Left cardiac atrium (tissue), 4 donors: ENCODE data around the gene NFIA. TPM values are rescaled to one million over a fixed set of nuclear protein-coding genes. Genes with fewer than 3 reads are reported as not detected.
"Not testable (repeated sequence)": the region's sequence is repeated elsewhere in the genome, so short reads cannot be mapped to it uniquely, and the experiment has no call there.

Source experiments
- ATAC-seq, 2 donors: fragments of 200-7000 bp; cut with Tn5 transposase; one replicate each; pipeline ENCODE4 v1.9.1; 2020; ENCODE audit warnings: mild to moderate bottlenecking in 2 of 2, moderate library complexity in 2 of 2
- DNase-seq: peaks from one replicate; pipeline ENCODE4 v3.0.0-alpha.2; 2020
- intact Hi-C, 2 donors: fragments of 100-400 bp; cut with DNase I; formaldehyde crosslinking; loops; one replicate each; pipeline versions ENCODE4 v1.14.1 to v1.15.1; 2022 to 2023
- total RNA-seq, 2 donors: library from RNA; stranded (reverse); fragmentation: NEBNext Ultra II Directional; extraction: Animal tissue kit (Norgen Biotek cat#: 25700); gene quantifications; one replicate each; pipeline ENCODE4 v1.2.1, GENCODE V29; 2021
- donor health status: DM: no; HTN: yes; CAD: no.
- donor health status: DM: no; HTN: yes; CAD: no; lungs with severe emphysema.
- donor health status: DM: yes; HTN: yes; CAD: no.
- donor health status: Dilated cardiomyopathy.

Gene NFIA
- total RNA-seq, 2 donors from 2014 or later = 94.1 to 97.8 TPM

DNA sequence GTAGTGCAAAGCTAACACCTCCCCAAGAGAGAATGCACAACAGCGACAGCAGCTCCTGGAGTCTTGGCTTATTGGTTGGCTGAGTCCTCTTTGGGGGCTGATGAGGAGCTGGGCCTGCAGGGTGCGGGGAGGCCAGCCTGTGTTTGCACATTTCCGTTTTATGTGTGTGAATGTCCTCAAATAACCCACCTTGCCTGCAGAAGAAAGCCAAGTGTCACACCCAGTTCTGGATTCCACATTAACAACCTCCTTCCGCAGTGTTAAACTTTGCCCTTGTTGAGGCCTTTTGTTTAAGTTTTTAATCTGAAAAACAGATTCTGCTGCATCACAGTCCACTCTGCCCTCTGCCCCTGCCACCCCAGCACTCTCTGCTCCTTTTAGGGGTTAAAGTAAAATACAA, 368.1 kb downstream of the NFIA start:
- DNase-seq (peak; percentile 65), ATAC-seq (peak; percentile 20 to 27)
- intact Hi-C loops = loop anchor here (5.0 to 10.0 kb wide), 4 partner anchors 113 to 476 kb away; no protein-coding TSS in a partner anchor

DNA sequence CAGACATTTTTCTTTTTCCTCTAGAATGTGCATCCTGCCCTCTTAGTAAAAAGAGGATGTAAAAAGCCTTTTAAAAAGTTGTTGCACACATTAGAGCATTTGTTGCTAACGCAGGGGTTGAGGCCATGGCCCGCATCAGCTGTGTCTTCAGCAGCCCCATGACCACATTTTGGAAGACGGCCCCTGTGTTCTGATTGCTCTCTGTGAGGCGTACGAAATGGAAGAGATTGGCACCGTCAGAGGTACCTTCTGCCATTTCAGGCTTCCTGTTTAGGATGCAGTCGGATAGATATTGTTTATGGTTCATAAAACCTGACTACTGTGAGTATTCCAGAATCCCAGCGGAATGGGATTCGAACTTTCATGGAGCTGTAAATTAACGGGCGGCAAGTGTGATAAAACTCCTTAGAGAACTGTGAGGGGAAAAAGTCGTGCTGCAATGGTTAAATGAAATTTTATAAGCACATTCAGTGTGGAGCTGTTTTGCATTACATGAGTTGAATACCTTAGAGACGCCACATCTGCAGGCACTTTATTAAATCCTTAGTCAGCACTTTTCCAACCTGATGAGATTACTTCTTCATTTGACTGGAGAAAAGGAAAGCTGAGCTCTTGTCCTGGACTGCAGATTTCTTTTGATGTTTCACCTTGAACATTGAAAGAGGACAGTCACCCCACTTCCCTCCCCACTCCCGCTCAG, 368.7 kb downstream of the NFIA start:
- intact Hi-C loops = loop anchor here (5.0 to 10.0 kb wide), 4 partner anchors 114 to 476 kb away; no protein-coding TSS in a partner anchor
- DNase-seq (no peak), ATAC-seq (no peak)

DNA sequence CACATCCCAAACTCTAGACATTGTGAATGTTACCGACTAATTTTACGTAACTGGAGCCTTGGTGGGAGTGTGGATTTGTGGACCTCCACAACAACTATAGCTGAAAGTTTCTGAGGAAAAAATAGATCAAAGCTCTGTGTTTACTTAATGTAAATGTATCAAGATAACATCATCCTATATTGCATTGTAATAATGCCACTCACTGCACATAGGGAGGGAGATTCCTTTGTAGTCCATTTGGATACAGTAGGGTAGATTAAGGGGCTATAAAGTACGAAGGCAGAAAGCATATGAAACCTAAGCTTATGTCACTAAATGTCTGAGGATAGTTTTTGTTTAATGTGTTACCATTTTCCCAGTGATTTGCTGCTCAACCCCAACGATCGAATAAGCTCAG, 369.2 kb downstream of the NFIA start:
- DNase-seq (no peak), ATAC-seq (no peak)
- intact Hi-C loops = loop anchor here (5.0 to 10.0 kb wide), 4 partner anchors 114 to 477 kb away; no protein-coding TSS in a partner anchor

DNA sequence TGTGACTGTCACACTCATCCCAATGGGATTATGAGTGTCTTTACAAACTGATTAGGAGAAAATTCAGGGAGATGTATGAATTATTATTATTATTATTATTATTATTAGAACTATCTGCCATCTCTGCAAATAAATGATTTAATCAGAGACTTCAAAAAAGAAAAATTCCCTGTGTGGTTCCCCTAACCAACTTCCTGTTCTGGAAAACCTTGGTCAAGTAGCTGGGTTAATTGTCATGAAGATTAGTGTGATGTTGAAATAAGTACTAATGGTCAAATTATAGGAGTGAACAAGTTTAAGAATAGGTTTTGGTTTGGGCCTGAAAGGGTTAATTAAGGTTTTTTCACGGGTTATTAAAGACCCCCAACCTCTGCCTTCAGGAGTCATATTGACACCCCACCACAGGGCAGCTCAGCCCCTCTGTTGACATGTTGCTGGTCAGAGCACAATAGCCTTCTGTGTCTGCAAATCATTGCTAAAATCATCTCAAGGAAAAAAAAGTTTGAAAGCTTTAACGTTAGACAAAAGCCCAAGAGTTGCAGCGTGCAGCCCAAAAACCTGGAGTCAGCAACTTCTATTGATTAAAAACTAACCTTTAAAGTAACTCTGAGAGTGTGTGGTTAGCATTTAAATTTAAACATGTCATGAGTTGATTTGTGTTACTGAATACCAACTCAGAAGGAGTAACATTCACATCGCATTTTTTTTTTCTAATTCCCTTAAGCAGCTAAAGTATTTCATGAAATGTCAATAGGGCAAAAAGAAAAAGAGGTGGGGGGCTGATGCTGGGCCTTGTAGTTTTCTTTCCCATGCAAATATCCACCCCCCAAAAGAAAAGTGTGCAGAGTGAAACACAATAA, 370.0 kb downstream of the NFIA start:
- intact Hi-C loops = loop anchor here (2.0 to 10.0 kb wide), 5 partner anchors 115 to 478 kb away; no protein-coding TSS in a partner anchor
- DNase-seq = no peak
- no peak for ATAC-seq

DNA sequence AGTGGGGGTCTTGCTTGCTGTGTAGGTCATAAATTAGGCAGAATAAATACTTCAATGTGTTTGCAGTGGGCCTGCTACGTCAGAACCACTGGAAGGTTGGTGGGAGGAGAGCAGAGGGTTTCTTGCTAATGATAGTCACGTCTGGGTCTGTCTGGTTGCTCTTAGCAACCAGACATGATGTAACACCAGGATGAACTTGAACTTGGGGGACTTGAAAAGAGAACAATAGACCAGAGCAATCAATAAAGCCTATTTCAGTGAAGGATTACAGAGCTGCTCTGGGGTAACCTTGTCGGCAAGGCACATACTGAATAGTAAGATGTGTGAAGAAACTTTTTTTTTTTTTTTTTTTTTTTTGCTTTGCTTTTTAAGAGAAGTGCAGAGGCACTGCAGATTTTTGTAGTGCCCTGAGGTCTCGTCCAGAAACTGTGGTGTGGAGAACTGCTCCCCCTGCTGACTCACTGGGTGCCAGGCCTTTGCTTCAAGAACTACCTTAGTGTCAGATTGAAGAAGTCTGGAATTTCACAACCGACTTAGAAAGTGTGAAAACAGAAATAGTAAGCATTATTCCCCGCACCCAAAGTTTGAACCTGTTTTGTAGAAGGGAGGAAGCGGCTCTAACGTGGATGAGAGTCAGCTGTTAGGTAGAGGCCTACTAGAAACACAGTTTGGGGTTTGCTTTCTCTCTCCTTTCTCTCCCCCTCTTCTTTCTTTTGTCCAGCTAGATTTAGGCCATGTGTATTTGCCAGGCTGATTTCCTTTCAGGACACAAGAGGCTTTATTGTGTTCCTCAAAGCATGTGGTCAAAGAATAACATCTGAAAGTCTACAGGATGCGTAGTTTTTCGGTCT, 371.0 kb downstream of the NFIA start:
- peak; percentile 90 for DNase-seq
- intact Hi-C loops = loop anchor here (2.0 to 10.0 kb wide), 5 partner anchors 116 to 479 kb away; no protein-coding TSS in a partner anchor

DNA sequence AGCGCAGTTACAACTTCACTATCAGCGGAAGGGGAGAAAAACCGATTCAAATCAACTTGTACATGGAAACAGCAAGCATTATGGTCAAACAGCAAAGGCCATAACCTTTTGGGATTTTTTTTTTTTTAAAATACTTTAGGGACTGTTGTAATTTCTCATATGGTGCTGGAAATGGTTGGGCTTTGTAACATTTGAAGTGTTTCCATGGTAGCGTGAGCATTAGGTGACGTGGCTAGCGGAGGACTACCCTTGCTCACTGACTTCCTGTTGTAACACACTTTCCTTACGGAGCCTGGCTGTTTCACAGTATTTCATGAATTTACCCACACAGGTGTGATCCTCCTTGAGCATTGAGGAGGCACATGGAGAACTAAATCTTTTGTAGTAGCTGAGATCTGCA, 373.0 kb downstream of the NFIA start:
- intact Hi-C loops = loop anchor here (10.0 kb wide), 3 partner anchors 251 to 481 kb away; no protein-coding TSS in a partner anchor
- no peak for DNase-seq
- no peak for ATAC-seq

More for the DNA sequence above, 371.0 kb downstream of the NFIA start:
- ATAC-seq = peak; percentile 67 to 88

DNA sequence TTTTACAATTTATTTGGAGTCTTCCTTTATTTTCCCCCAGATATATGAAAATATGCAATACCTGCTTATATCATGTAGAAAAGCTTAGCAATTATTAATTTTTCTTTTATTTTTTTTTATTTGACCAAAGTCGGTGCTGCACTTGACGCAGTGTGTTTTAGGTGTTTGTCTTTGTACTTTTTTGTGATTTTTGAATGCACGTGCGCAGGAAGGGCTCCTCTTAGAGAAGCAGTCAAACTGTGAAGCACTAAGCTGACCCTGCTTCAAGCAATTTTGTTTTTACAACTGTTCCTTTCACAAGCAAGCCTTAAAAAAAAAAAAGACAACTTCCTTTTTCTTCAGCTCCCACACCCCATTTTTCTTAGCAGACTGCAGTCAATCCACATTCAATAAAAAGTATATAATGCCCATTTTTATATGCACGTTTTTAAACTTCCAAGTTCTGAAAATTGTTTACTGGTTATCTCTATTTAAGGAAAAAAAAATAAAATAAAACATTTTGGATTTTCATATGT, 375.2 kb downstream of the NFIA start:
- ATAC-seq = no peak
- intact Hi-C loops = loop anchor here (10.0 kb wide), 3 partner anchors 253 to 483 kb away; no protein-coding TSS in a partner anchor
- no peak for DNase-seq

DNA sequence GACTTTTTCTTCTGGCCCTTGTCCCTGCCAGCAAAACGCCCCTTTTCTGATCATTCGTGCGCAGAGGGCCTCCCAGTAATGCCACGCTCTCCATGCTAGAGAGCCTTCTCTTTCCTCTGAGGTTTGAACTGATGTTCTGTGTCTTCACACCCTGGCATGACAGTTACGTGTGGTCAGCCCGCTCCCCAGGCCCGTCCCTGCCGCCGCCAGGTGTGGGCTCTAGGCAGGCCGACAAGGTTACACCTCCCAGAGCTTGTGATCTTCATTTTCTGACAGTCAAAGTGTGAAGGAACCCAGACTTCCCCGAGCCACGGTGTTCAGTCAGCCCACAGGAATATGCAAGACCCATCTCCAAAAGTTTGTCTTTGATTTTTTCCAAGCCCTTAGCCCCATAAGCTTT, 377.0 kb downstream of the NFIA start:
- intact Hi-C loops = loop anchor here (10.0 kb wide), 3 partner anchors 255 to 485 kb away; no protein-coding TSS in a partner anchor
- ATAC-seq (no peak), DNase-seq (no peak)

DNA sequence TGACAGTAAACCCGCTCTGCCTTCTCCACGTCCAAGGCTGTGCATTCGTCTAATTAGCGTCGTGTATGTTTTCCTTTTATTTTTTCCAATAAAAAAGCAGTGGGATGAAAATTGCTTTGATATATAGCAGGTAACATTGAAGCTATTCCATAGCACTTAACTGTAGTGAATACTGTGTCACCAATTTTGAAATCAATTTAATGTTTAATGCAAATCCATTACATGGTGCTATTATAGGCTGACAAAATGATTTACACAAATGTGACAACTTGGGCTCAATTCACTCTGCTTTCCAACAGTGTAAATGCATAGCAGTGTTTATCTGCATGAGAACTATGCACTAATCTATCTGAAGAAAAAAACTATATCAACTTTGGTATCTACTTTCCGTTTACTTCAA, 377.8 kb downstream of the NFIA start:
- DNase-seq = no peak
- intact Hi-C loops = no loop called here

DNA sequence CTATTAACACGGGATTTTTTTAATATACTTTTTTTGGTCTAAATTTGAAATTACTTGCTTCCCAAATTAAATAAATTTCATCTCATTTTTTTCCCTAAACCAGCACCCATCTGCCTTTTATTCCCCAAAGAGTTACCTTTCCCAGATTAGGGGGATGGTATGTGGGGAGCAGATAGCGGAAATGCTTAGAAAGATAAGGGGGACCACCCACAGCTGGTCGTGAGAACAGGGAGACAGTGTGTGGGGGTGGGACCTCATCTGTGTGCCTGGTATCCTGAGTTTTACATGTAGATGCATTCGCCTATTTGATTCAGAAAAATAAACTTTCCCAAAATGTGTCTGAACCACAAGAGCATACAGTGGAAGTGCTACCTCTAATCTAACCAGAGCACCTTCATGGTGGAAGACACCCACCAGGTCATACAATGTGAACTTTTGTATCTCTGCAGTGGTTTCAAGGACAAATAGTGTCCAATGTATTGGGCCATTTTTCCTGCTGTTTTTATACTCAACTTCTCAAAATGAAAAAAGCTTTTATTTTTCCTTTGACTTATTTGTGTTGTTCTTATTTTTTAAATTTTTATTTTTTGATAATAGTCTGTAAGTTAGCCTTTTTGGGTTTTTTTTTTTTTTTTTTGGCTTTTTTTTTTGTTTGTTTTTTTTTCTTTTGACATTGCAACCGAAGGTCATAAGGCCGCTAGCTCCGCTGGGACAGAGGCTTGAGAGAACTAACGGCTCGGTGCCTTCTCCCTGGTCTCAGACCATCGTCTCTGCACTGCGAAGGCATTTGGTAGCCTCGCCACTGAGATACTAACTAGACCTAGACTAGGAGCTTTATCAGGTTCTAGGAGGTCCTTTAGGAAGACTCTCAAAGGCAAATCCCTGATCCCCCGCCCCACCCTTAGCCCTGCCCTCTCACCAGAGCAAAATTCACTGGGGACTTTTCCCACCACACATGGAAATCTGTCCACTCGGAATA, 379.3 kb downstream of the NFIA start:
- DNase-seq (no peak), ATAC-seq (no peak)
- intact Hi-C loops = no loop called here

More for the DNA sequence above, 377.8 kb downstream of the NFIA start:
- no peak for ATAC-seq

DNA sequence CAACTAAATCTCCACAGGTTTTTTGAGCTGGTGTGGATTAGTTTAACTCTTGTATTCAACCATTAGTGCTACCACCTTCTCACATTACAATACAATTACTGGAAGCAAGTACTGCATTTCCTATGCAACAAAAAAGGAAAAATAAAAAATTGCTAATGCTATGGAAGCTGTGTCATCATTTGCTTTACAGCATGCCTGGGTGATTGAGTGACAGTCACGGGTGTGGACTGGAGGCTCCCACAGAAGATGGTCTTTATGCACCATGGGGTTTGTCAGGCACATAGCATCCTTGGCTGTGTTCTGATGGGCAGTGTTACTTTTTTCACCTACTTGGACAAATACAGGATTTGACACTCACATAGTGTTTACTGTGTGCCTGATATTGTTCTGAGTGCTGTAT, 380.3 kb downstream of the NFIA start:
- DNase-seq = no peak
- intact Hi-C loops = no loop called here
- ATAC-seq = no peak

DNA sequence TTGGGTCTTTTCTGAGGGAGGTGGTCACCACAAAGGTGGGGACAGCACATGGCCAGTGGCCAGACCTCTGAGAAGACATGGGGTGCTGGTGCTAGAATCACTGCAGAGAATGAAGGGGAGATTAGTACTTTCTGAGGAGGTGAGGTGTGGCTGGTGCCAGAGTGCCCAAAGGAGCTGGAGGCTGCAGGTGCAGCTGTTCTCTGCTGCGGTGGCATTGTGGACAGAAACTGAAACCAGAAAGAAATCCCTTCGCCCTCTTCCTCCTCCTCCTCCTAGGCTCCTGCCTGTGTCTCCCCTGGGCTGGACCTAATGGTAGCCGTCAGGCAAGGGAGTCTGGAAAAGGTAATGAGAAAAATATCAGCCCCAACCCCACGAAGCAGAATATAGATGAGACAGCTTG, 380.9 kb downstream of the NFIA start:
- DNase-seq = no peak
- ATAC-seq = no peak
- intact Hi-C loops = no loop called here

DNA sequence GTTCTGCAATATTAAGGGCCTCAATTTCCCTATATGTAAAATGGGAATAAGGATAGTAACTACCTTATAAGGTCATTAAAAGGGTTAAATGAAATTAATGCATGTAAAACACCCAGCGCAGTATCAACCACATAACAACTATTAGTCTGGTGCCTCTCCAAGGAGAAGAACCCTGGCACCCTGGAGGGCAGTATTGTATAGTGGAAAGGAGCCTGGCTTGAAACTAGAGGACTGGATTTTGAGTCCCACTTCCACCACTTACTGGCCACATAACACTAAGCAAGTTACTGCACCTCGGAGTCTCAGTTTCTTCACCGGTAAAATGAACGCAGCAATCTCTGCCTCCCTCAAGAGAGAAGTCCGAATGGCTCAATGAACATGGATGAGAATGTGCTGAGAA, 385.5 kb downstream of the NFIA start:
- DNase-seq, ATAC-seq, intact Hi-C loops: not testable (repeated sequence)

DNA sequence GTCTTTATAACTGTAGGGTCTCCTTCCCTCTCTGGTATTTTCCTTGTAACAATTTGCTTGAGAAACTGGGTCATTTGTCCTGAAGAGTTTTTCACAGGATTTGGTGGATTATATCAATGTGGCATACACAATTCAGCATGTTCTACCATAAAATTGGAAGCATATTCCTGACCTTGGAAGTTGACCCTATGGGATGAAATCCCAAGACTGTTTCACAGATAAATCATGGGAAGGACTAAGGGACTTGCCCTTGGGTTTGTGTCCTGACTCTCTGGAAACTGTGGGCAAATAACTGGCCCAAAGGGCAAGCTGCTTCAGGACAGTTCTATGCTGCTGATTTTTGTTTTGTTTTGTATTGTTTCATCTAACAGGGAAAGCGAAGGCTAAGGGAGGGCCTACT, 387.0 kb downstream of the NFIA start:
- intact Hi-C loops = no loop called here
- DNase-seq (no peak), ATAC-seq (no peak)

DNA sequence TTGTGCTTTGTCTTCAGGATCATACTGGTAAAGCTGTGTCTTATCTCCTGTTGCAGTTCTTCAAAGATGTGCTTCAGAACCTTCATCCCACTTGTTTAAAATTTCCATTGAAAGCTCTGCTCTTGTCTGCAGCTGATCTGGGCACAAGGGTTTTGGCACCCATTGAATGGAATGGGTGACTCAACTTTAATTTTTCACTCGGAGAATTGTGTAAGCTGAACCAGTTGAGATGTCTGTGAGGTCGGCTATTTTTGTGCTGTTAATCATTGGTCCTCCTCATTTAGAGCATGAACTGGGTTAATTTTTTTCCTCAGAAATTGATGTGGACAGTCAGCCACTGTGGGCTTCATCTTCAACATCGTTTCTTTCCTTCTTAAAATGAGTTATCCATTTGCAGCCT, 390.5 kb downstream of the NFIA start:
- intact Hi-C loops = no loop called here
- peak in 1 of 2 donors; percentile 38 for ATAC-seq
- DNase-seq = no peak

DNA sequence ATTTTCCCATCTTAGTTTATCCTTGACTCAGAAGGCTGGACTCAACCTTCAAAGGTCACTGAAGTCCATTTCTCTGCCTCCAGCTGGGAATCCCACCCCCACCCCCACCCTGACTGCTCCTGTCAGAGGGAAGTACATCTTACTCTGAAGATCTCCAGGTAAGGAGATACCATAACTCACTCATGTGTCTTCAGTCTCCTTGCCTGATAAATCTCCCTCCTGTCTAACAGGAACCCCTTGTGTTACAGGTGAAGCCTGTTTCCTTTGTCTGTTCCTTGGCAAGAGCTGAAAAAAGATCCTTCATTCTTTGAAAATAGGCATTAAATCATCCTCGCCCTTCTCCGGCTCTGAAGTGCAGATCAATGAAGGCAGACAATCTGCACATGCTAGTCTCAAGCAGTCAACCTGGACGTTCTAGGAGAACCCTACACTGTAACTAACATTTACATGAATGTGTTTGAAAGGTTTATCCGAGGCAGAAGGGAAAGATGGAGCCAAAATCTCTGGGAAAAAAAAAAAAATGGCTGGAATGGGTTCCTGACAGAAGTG, 392.0 kb downstream of the NFIA start:
- DNase-seq (no peak), ATAC-seq (no peak)
- intact Hi-C loops = no loop called here

DNA sequence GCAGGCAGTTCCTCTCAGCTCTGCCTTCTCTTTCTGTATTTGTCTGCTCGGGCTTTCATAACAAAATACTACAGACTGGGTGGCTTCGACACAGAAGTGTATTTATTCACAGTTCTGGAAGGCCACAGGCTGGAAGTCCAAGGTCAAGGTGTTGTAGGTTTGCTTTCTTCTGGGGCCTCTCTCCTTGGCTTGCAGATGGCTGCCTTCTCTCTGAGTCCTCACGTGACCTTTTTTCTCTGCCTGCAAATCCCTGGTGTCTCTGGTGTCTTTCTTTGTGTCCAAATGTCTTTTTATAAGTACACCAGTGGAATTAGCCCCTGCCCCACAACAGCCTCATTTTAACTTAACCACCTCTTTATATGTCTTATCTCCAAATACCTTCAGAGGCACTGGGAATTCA, 392.6 kb downstream of the NFIA start:
- ATAC-seq (no peak), DNase-seq (no peak)
- intact Hi-C loops = no loop called here
